Endodermal cell (in vitro differentiated cells): Measurements from ENCODE around the gene SSNA1. TPM values are rescaled to one million over a fixed set of nuclear protein-coding genes. Genes with fewer than 3 reads are reported as not detected.

Source experiments
- DNase-seq: peaks from one replicate; pipeline ENCODE4 v3.0.0-alpha.2; 2017
- H3K27ac ChIP-seq: 2 replicates; pipeline ENCODE4 v1.5.1; 2013; ENCODE audit warnings: mild to moderate bottlenecking, low read depth, low read length, moderate library complexity
- H3K27me3 ChIP-seq: 2 replicates; pipeline ENCODE4 v1.6.1; 2013; ENCODE audit warnings: mild to moderate bottlenecking, low read length, moderate library complexity; ENCODE audit not compliant: insufficient read depth, control insufficient read depth, poor library complexity, severe bottlenecking
- H3K36me3 ChIP-seq: 2 replicates; pipeline ENCODE4 v1.7.0; 2013; ENCODE audit warnings: mild to moderate bottlenecking, low read length, moderate library complexity; ENCODE audit not compliant: control insufficient read depth, insufficient read depth
- H3K4me1 ChIP-seq: one replicate; pipeline ENCODE4 v1.7.0; 2013; ENCODE audit warnings: low read length; ENCODE audit not compliant: control insufficient read depth, insufficient read depth
- H3K4me3 ChIP-seq: 2 replicates; pipeline ENCODE4 v1.5.1; 2013; ENCODE audit warnings: mild to moderate bottlenecking, low read length, moderate library complexity
- H3K9ac ChIP-seq: 2 replicates; pipeline ENCODE4 v1.6.1; 2013; ENCODE audit warnings: mild to moderate bottlenecking, low read length, moderate library complexity; ENCODE audit not compliant: poor library complexity, severe bottlenecking; ENCODE audit errors: extremely low read depth
- H3K9me3 ChIP-seq: 2 replicates; pipeline ENCODE4 v1.6.1; 2013; ENCODE audit warnings: mild to moderate bottlenecking, low read length, moderate library complexity; ENCODE audit not compliant: control insufficient read depth
- H3K27ac Mint-ChIP-seq: 2 replicates; pipeline ENCODE4 v1.8.0; 2020; ENCODE audit warnings: mixed read lengths
- H3K27me3 Mint-ChIP-seq: 2 replicates; pipeline ENCODE4 v1.8.0; 2021; ENCODE audit warnings: mild to moderate bottlenecking, mixed read lengths; ENCODE audit not compliant: insufficient read depth
- H3K36me3 Mint-ChIP-seq: 2 replicates; pipeline ENCODE4 v1.8.0; 2020; ENCODE audit warnings: low read depth, mixed read lengths
- H3K4me1 Mint-ChIP-seq: 2 replicates; pipeline ENCODE4 v1.8.0; 2020; ENCODE audit warnings: mixed read lengths
- H3K4me3 Mint-ChIP-seq: 2 replicates; pipeline ENCODE4 v1.8.0; 2020; ENCODE audit warnings: mild to moderate bottlenecking, moderate library complexity, mixed read lengths
- H3K9me3 Mint-ChIP-seq: 2 replicates; pipeline ENCODE4 v1.8.0; 2020; ENCODE audit warnings: mild to moderate bottlenecking, mixed read lengths
- CTCF ChIP-seq: fragments of 200-600 bp; sonication (generic); conservative IDR thresholded peaks from 2 replicates; pipeline ENCODE4 v1.5.0; 2021; ENCODE audit warnings: antibody characterized with exemption, mild to moderate bottlenecking
- WGBS, 2 experiments: methylation state at CpG; one replicate each; pipeline versions ENCODE4 v1.1.5 to v1.1.7; 2013; ENCODE audit warnings: missing lambda C conversion rate in 2 of 2, mixed read lengths in 1 of 2; ENCODE audit not compliant: insufficient coverage in 1 of 2, insufficient read length in 1 of 2; 5-methylcytosine and 5-hydroxymethylcytosine counted together
- total RNA-seq, 2 donors: library from RNA; stranded (reverse); fragmentation: NEBNext Ultra II Directional in 1 of 2; extraction: Animal tissue kit (Norgen Biotek cat#: 25700) in 1 of 2; gene quantifications; 2 replicates in 1 of 2; 3 replicates in 1 of 2; pipeline ENCODE4 v1.2.1, GENCODE V29; 2021

Gene SSNA1
- total RNA-seq, 2 donors from 2014 or later, result 66.5 to 67.7 TPM

DNA sequence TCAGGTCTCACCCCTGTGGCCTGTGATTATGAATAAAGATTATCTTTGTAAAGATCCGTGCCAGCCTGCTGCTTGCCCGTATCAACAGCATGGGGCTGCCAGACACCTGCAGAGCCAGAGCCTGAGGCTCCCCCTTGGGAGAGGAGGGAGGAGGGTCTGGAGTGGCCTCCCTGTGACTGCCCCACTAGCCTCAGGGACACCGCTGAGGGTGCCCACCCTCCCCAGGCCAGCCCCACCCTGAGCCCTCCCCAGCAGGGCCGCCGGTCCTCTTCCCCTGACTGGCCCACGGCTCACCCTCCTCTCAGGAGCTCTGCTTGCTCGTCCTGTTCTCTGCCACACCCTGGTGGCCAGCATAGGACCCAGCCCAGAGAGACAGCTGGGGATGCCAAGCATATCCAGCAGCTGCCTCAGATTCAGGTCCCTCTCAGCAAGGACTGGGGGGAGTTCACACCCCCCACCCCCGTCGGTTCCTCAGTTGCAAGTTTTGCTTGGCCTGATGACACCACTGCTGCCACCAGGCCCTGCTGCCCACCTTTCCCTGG, 1.9 kb downstream of the SSNA1 start:
- Mint-ChIP-seq H3K9me3 (no peaks in the 10 kb centered on the region), H3K4me3 (peak overlapping the region; percentile 83), H3K27me3 (no peaks in the 10 kb centered on the region), H3K4me1 (peaks cover 22% of the 10 kb centered on the region), H3K36me3 (peaks cover 9% of the 10 kb centered on the region), H3K27ac (peak overlapping the region; percentile 58)
- Histone ChIP-seq H3K9ac (no peak overlapping the region), H3K4me1 (peaks cover 26% of the 10 kb centered on the region), H3K4me3 (no peak overlapping the region), H3K27ac (no peak overlapping the region), H3K27me3 (no peaks in the 10 kb centered on the region), H3K9me3 (no peaks in the 10 kb centered on the region), H3K36me3 (peaks cover 25% of the 10 kb centered on the region)
- TF ChIP-seq CTCF, result no peak
- no peak for DNase-seq
- WGBS, 2 experiments, result 80 to 92% methylated on average over 1 to 9 of the region's 9 CpGs

GRCh38 chr9:137191245-137191644, 2.8 kb downstream of the SSNA1 start:
- Mint-ChIP-seq H3K36me3 (peaks cover 9% of the 10 kb centered on the region), H3K9me3 (no peaks in the 10 kb centered on the region), H3K27ac (no peak overlapping the region), H3K4me1 (peaks cover 23% of the 10 kb centered on the region), H3K4me3 (no peak overlapping the region), H3K27me3 (no peaks in the 10 kb centered on the region)
- Histone ChIP-seq H3K36me3 (peaks cover 25% of the 10 kb centered on the region), H3K9me3 (no peaks in the 10 kb centered on the region), H3K4me1 (peaks cover 26% of the 10 kb centered on the region), H3K4me3 (no peak overlapping the region), H3K9ac (no peak overlapping the region), H3K27ac (no peak overlapping the region), H3K27me3 (no peaks in the 10 kb centered on the region)
- no peak for TF ChIP-seq CTCF
- WGBS, 2 experiments, result 88 to 95% methylated on average over 3 of the region's 3 CpGs
- DNase-seq, result no peak

GRCh38 chr9:137191691-137192447, 3.4 kb downstream of the SSNA1 start:
- WGBS, 2 experiments, result 95 to 96% methylated on average over 14 to 22 of the region's 22 CpGs
- peaks cover 19% of the 10 kb centered on the region for H3K36me3 ChIP-seq
- H3K9ac ChIP-seq, result no peak overlapping the region
- no peak overlapping the region for H3K27ac ChIP-seq
- no peak overlapping the region for H3K4me3 ChIP-seq
- H3K4me1 ChIP-seq, result peaks cover 23% of the 10 kb centered on the region
- TF ChIP-seq CTCF, result no peak
- Mint-ChIP-seq H3K27me3 (no peaks in the 10 kb centered on the region), H3K4me1 (peaks cover 20% of the 10 kb centered on the region), H3K36me3 (peaks cover 9% of the 10 kb centered on the region), H3K4me3 (no peak overlapping the region), H3K27ac (no peak overlapping the region), H3K9me3 (no peaks in the 10 kb centered on the region)
- H3K9me3 ChIP-seq, result no peaks in the 10 kb centered on the region
- no peaks in the 10 kb centered on the region for H3K27me3 ChIP-seq
- no peak for DNase-seq
